Vagina (tissue), 2 donors: Measurements from ENCODE around the gene ZNF579.
"Not testable (repeated sequence)": the region's sequence is repeated elsewhere in the genome, so short reads cannot be mapped to it uniquely, and the experiment has no call there.

Experiments
- CTCF ChIP-seq, 3 experiments: fragments of 450-650 bp in 2 of 3; fragments of 200-600 bp in 1 of 3; sonication (generic) in 1 of 3; IDR thresholded peaks; one replicate each; pipeline ENCODE4 v1.5.1; 2017 to 2019; ENCODE audit warnings: antibody characterized with exemption in 3 of 3, mild to moderate bottlenecking in 2 of 3, moderate library complexity in 2 of 3
- POLR2A ChIP-seq, 2 donors: fragments of 450-650 bp; IDR thresholded peaks; one replicate each; pipeline ENCODE4 v1.6.1; 2017; ENCODE audit warnings: antibody characterized with exemption in 2 of 2, mild to moderate bottlenecking in 2 of 2, moderate library complexity in 2 of 2
- POLR2AphosphoS5 ChIP-seq, 2 donors: sonication (generic); formaldehyde crosslinking; IDR thresholded peaks; one replicate each; pipeline ENCODE4 v1.9.0; 2017; ENCODE audit warnings: antibody characterized with exemption in 2 of 2, mild to moderate bottlenecking in 2 of 2, low read depth in 1 of 2; ENCODE audit not compliant: insufficient read depth in 1 of 2

DNA sequence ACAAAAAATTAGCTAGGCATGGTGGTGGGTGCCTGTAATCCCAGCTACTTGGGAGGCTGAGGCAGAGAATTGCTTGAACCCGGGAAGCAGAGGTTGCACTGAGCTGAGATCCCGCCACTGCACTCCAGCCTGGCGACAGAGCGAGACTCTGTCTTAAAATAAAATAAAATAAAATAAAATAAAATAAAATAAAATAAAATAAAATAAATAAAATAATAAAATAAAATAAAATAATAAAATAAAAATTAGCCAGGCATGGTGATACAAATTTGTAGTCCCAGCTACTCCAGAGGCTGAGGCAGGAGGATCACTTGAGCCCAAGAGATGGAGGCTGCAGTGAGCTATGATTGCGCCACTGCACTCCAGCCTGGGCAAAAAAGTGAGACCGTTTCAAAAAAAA, 6.7 kb downstream of the ZNF579 start:
- not testable (repeated sequence) for TF ChIP-seq POLR2AphosphoS5 (IDR thresholded peaks at IDR 0.05; ENCODE audit: insufficient read depth in 1 of 2, low read depth in 1 of 2); CTCF (IDR thresholded peaks at IDR 0.05); POLR2A (IDR thresholded peaks at IDR 0.05)
